ENCODE results near the gene CDC42SE2.

- no peak for TF ChIP-seq CTCF (conservative IDR thresholded peaks at IDR 0.05 in 1 of 2, IDR thresholded peaks at IDR 0.05 in 1 of 2; ENCODE audit: extremely low read depth in 1 of 2, insufficient read depth in 1 of 2, low read depth in 1 of 2, low read length in 2 of 2)
- no peak for TF ChIP-seq EZH2 (IDR thresholded peaks at IDR 0.05; ENCODE audit: borderline replicate concordance, low read length)
Measured at GRCh38 chr5:131285703-131286399, 22.0 kb downstream of the CDC42SE2 start.
